ENCODE data around the gene SLC32A1.

The SLC32A1 gene

GRCh38 chr20:38755324-38755910, 31.1 kb downstream of the SLC32A1 start:
- DNase-seq, result no peak

- DNase-seq, result no peak
Observed at GRCh38 chr20:38757145-38757775, 33.0 kb downstream of the SLC32A1 start.

- DNase-seq, result no peak
Observed at GRCh38 chr20:38759106-38759505, 34.8 kb downstream of the SLC32A1 start.

- DNase-seq, result no peak
Observed at GRCh38 chr20:38760978-38761377, 36.7 kb downstream of the SLC32A1 start.

GRCh38 chr20:38762174-38762573, 37.9 kb downstream of the SLC32A1 start:
- DNase-seq, result no peak

- no peak for DNase-seq
Observed at GRCh38 chr20:38763616-38764015, 39.3 kb downstream of the SLC32A1 start.

- DNase-seq, result no peak
Observed at GRCh38 chr20:38764567-38765318, 40.5 kb downstream of the SLC32A1 start.

- DNase-seq, result no peak
Observed at GRCh38 chr20:38766071-38766470, 41.8 kb downstream of the SLC32A1 start.

- no peak for DNase-seq
Observed at GRCh38 chr20:38769376-38770295, 45.4 kb downstream of the SLC32A1 start.

GRCh38 chr20:38770546-38770945, 46.3 kb downstream of the SLC32A1 start:
- DNase-seq, result no peak

GRCh38 chr20:38770970-38771369, 46.7 kb downstream of the SLC32A1 start:
- DNase-seq, result no peak

- no peak for DNase-seq
Observed at GRCh38 chr20:38771621-38772020, 47.3 kb downstream of the SLC32A1 start.

GRCh38 chr20:38774167-38774566, 49.9 kb downstream of the SLC32A1 start:
- DNase-seq, result no peak

- no peak for DNase-seq
Observed at GRCh38 chr20:38776363-38776762, 52.1 kb downstream of the SLC32A1 start.
